Ishikawa (cell line): ENCODE measurements around the gene ANKRD28.

Source experiments
- CEBPB ChIP-seq: IDR thresholded peaks from 2 replicates; pipeline ENCODE4 v1.6.1; 2012
- MAX ChIP-seq: IDR thresholded peaks from 2 replicates; pipeline ENCODE4 v1.6.1; 2012
- NFIC ChIP-seq: IDR thresholded peaks from 2 replicates; pipeline ENCODE4 v1.6.1; 2012
- RAD21 ChIP-seq: IDR thresholded peaks from 2 replicates; pipeline ENCODE4 v1.6.1; 2012; ENCODE audit warnings: low read depth
- TAF1 ChIP-seq: IDR thresholded peaks from 2 replicates; pipeline ENCODE4 v1.6.1; 2012; ENCODE audit warnings: low read depth, mild to moderate bottlenecking
- YY1 ChIP-seq: IDR thresholded peaks from 2 replicates; pipeline ENCODE4 v1.6.1; 2012; ENCODE audit warnings: low read depth
- TF ChIP-seq, protein P1 (sequence below): IDR thresholded peaks from 2 replicates; pipeline ENCODE4 v1.6.1; 2012
- TF ChIP-seq, protein P2 (sequence below): IDR thresholded peaks from 2 replicates; pipeline ENCODE4 v1.6.1; 2012; ENCODE audit warnings: low read depth, mild to moderate bottlenecking

- TF ChIP-seq, protein P1, sequence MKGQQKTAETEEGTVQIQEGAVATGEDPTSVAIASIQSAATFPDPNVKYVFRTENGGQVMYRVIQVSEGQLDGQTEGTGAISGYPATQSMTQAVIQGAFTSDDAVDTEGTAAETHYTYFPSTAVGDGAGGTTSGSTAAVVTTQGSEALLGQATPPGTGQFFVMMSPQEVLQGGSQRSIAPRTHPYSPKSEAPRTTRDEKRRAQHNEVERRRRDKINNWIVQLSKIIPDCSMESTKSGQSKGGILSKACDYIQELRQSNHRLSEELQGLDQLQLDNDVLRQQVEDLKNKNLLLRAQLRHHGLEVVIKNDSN = no peak
- TF ChIP-seq YY1 (no peak), TAF1 (no peak), RAD21 (no peak), CEBPB (no peak), MAX (no peak), NFIC (no peak)
- TF ChIP-seq, protein P2, sequence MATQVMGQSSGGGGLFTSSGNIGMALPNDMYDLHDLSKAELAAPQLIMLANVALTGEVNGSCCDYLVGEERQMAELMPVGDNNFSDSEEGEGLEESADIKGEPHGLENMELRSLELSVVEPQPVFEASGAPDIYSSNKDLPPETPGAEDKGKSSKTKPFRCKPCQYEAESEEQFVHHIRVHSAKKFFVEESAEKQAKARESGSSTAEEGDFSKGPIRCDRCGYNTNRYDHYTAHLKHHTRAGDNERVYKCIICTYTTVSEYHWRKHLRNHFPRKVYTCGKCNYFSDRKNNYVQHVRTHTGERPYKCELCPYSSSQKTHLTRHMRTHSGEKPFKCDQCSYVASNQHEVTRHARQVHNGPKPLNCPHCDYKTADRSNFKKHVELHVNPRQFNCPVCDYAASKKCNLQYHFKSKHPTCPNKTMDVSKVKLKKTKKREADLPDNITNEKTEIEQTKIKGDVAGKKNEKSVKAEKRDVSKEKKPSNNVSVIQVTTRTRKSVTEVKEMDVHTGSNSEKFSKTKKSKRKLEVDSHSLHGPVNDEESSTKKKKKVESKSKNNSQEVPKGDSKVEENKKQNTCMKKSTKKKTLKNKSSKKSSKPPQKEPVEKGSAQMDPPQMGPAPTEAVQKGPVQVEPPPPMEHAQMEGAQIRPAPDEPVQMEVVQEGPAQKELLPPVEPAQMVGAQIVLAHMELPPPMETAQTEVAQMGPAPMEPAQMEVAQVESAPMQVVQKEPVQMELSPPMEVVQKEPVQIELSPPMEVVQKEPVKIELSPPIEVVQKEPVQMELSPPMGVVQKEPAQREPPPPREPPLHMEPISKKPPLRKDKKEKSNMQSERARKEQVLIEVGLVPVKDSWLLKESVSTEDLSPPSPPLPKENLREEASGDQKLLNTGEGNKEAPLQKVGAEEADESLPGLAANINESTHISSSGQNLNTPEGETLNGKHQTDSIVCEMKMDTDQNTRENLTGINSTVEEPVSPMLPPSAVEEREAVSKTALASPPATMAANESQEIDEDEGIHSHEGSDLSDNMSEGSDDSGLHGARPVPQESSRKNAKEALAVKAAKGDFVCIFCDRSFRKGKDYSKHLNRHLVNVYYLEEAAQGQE = no peak
Observed at GRCh38 chr3:15713364-15713763, 84.4 kb downstream of the ANKRD28 start.
